Hepatocyte (in vitro differentiated cells): ENCODE data around the gene ACIN1. TPM values are rescaled to one million over a fixed set of nuclear protein-coding genes. Genes with fewer than 3 reads are reported as not detected.

Experiments
- DNase-seq: peaks from one replicate; pipeline ENCODE4 v3.0.0-alpha.2; 2016; ENCODE audit warnings: low spot score
- H2AFZ ChIP-seq: fragments of 200-600 bp; sonication (generic); 2 replicates; pipeline ENCODE4 v1.6.0; 2016; ENCODE audit warnings: antibody characterized with exemption, mild to moderate bottlenecking
- H3K27ac ChIP-seq: fragments of 200-600 bp; sonication (generic); 2 replicates; pipeline ENCODE4 v1.5.1; 2016; ENCODE audit warnings: mild to moderate bottlenecking
- H3K27me3 ChIP-seq: fragments of 200-600 bp; sonication (generic); 2 replicates; pipeline ENCODE4 v1.6.1; 2016
- H3K36me3 ChIP-seq: fragments of 200-600 bp; sonication (generic); replicated peaks from 2 replicates; pipeline ENCODE4 v1.5.1; 2016; ENCODE audit warnings: low read depth; ENCODE audit not compliant: insufficient read depth
- H3K4me1 ChIP-seq: fragments of 200-600 bp; sonication (generic); 2 replicates; pipeline ENCODE4 v1.5.1; 2016; ENCODE audit warnings: mild to moderate bottlenecking, moderate library complexity; ENCODE audit not compliant: insufficient read depth
- H3K4me2 ChIP-seq: fragments of 200-600 bp; sonication (generic); 2 replicates; pipeline ENCODE4 v1.6.0; 2016
- H3K4me3 ChIP-seq: fragments of 200-600 bp; sonication (generic); 2 replicates; pipeline ENCODE4 v1.5.1; 2016; ENCODE audit warnings: mild to moderate bottlenecking
- H3K79me2 ChIP-seq: fragments of 200-600 bp; sonication (generic); 2 replicates; pipeline ENCODE4 v1.6.0; 2017; ENCODE audit warnings: mild to moderate bottlenecking
- H3K9me2 ChIP-seq: fragments of 200-600 bp; sonication (generic); replicated peaks from 2 replicates; pipeline ENCODE4 v1.6.0; 2017; ENCODE audit warnings: mild to moderate bottlenecking; ENCODE audit not compliant: insufficient read depth
- H3K9me3 ChIP-seq: fragments of 200-600 bp; sonication (generic); 2 replicates; pipeline ENCODE4 v1.5.1; 2016; ENCODE audit warnings: low read depth, mild to moderate bottlenecking
- H4K20me1 ChIP-seq: fragments of 200-600 bp; sonication (generic); 2 replicates; pipeline ENCODE4 v1.6.0; 2016; ENCODE audit warnings: mild to moderate bottlenecking; ENCODE audit not compliant: insufficient read depth, poor library complexity, severe bottlenecking
- CTCF ChIP-seq: fragments of 200-600 bp; sonication (generic); IDR thresholded peaks from 2 replicates; pipeline ENCODE4 v1.5.1; 2016; ENCODE audit warnings: antibody characterized with exemption, mild to moderate bottlenecking; ENCODE audit not compliant: poor library complexity
- EZH2 ChIP-seq: fragments of 200-600 bp; sonication (generic); IDR thresholded peaks from 2 replicates; pipeline ENCODE4 v1.6.1; 2016; ENCODE audit warnings: antibody characterized with exemption, mild to moderate bottlenecking, borderline replicate concordance
- EZH2phosphoT487 ChIP-seq: fragments of 200-600 bp; sonication (generic); IDR thresholded peaks from one replicate; pipeline ENCODE4 v1.6.1; 2018; ENCODE audit warnings: antibody characterized with exemption, mild to moderate bottlenecking, low read depth, moderate library complexity; ENCODE audit not compliant: unreplicated experiment, severe bottlenecking
- WGBS: methylation state at CpG from one replicate; pipeline ENCODE4 v1.1.6; 2016; ENCODE audit warnings: low lambda C conversion rate; ENCODE audit errors: missing lambda C conversion rate; 5-methylcytosine and 5-hydroxymethylcytosine counted together
- polyA plus RNA-seq: library from polyadenylated mRNA; unstranded; fragments of >200 nt; fragmentation: Nextera tagmentation; extraction: Ambion mirVana; gene quantifications from 2 replicates; pipeline ENCODE4 v1.2.1, GENCODE V29; 2016
- total RNA-seq: library from RNA; depleted of rRNA; stranded (reverse); fragments of >200 nt; gene quantifications from 2 replicates; pipeline ENCODE4 v1.2.3, GENCODE V29; 2014

The ACIN1 gene
- total and polyA plus RNA-seq, 2 experiments from 2014 or later = 44.3 to 108 TPM

- H3K36me3 ChIP-seq = peaks cover under 1% of the 10 kb centered on the region
- H4K20me1 ChIP-seq = no peaks in the 10 kb centered on the region
- H3K27ac ChIP-seq = no peak overlapping the region
- H2AFZ ChIP-seq = no peak overlapping the region
- TF ChIP-seq EZH2phosphoT487 (no peak), EZH2 (no peak), CTCF (no peak)
- no peaks in the 10 kb centered on the region for H3K9me3 ChIP-seq
- H3K79me2 ChIP-seq = no peaks in the 10 kb centered on the region
- H3K4me1 ChIP-seq = peaks cover 8% of the 10 kb centered on the region
- H3K27me3 ChIP-seq = no peaks in the 10 kb centered on the region
- no peaks in the 10 kb centered on the region for H3K9me2 ChIP-seq
- no peak overlapping the region for H3K4me3 ChIP-seq
- no peak overlapping the region for H3K4me2 ChIP-seq
- no peak for DNase-seq
- WGBS = 77% methylated on average over 7 of the region's 7 CpGs
Measured at GRCh38 chr14:23020143-23021128, 74.5 kb downstream of the ACIN1 start.

DNA sequence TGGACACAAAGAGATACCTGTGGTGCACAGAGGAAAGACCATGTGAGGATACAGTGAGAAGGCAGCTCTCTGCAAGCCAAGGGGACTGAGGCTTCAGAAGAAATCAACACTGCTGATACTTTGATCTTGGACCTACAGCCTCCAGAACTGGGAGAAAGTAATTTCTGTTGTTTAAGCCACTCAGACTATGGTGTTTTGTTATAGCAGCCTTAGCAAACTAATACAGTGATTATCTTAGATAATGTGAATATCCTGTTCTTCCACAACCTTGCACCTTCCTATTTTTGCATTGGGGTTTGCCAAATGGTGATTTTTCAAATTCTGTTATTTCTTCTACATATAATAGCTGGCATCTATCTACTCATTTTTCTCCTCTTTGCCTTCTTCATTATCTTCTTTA lies 76.8 kb downstream of the ACIN1 start:
- Histone ChIP-seq H4K20me1 (no peaks in the 10 kb centered on the region), H3K27ac (no peak overlapping the region), H3K4me3 (no peak overlapping the region), H3K79me2 (no peaks in the 10 kb centered on the region), H3K9me3 (no peaks in the 10 kb centered on the region), H3K36me3 (no peaks in the 10 kb centered on the region), H2AFZ (no peak overlapping the region), H3K4me1 (no peaks in the 10 kb centered on the region), H3K4me2 (no peak overlapping the region), H3K27me3 (no peaks in the 10 kb centered on the region), H3K9me2 (no peaks in the 10 kb centered on the region)
- no peak for DNase-seq
- TF ChIP-seq EZH2 = no peak
- TF ChIP-seq CTCF = no peak
- no peak for TF ChIP-seq EZH2phosphoT487

DNA sequence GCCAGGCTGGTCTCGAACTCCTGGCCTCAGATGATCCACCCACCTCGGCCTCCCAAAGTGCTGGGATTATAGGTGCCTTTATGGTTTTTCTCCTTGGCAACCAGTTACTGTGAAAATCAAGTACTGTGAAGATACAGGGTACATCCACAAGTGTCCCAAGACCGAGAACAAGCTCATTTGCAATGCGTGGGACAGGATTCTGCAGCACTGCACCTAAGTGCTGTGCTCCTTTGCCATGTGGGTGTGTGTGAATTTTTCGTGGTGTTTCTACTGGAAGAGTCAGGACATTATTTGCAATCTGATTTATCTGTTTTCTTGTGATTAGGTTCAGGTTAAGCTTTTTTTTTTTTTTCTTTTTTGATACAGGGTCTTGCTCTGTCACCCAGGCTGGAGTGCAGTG lies 77.8 kb downstream of the ACIN1 start:
- Histone ChIP-seq H3K4me3 (no peak overlapping the region), H3K4me2 (no peak overlapping the region), H3K9me3 (no peaks in the 10 kb centered on the region), H3K27me3 (no peaks in the 10 kb centered on the region), H3K9me2 (no peaks in the 10 kb centered on the region), H3K4me1 (no peaks in the 10 kb centered on the region), H3K27ac (no peak overlapping the region), H2AFZ (no peak overlapping the region), H4K20me1 (no peaks in the 10 kb centered on the region), H3K36me3 (no peaks in the 10 kb centered on the region), H3K79me2 (no peaks in the 10 kb centered on the region)
- DNase-seq = no peak
- no peak for TF ChIP-seq EZH2
- TF ChIP-seq EZH2phosphoT487 = no peak
- no peak for TF ChIP-seq CTCF
- 90% methylated on average over 5 of the region's 5 CpGs for WGBS
